HepG2 (cell line): ENCODE measurements around the gene NFRKB. TPM values are rescaled to one million over a fixed set of nuclear protein-coding genes. Genes with fewer than 3 reads are reported as not detected.

Experiments used
- DDIT3 ChIP-seq: sonication (generic); formaldehyde crosslinking; IDR thresholded peaks from 2 replicates; pipeline ENCODE4 v1.4.0; 2020; ENCODE audit warnings: mild to moderate bottlenecking, missing genetic modification reagents
- ETV6 ChIP-seq: sonication (generic); formaldehyde crosslinking; conservative IDR thresholded peaks from 2 replicates; pipeline ENCODE4 v1.4.0; 2020; ENCODE audit warnings: missing genetic modification reagents
- GTF3A ChIP-seq: sonication (generic); formaldehyde crosslinking; conservative IDR thresholded peaks from 2 replicates; pipeline ENCODE4 v1.4.0; 2020; ENCODE audit warnings: mild to moderate bottlenecking, missing genetic modification reagents
- HES4 ChIP-seq: sonication (generic); formaldehyde crosslinking; IDR thresholded peaks from 2 replicates; pipeline ENCODE4 v1.9.0; 2021; ENCODE audit warnings: mild to moderate bottlenecking, missing genetic modification reagents, borderline replicate concordance
- IKZF1 ChIP-seq: fragments of 450-650 bp; IDR thresholded peaks from 2 replicates; pipeline ENCODE4 v1.7.1; 2016
- ISL2 ChIP-seq: sonication (generic); formaldehyde crosslinking; IDR thresholded peaks from 2 replicates; pipeline ENCODE4 v1.5.0; 2020; ENCODE audit warnings: missing genetic modification reagents
- ISX ChIP-seq: sonication (generic); formaldehyde crosslinking; conservative IDR thresholded peaks from 2 replicates; pipeline ENCODE4 v1.5.0; 2020; ENCODE audit warnings: missing genetic modification reagents
- MAFG ChIP-seq: sonication (generic); formaldehyde crosslinking; IDR thresholded peaks from 2 replicates; pipeline ENCODE4 v1.5.1; 2020; ENCODE audit warnings: mild to moderate bottlenecking, missing genetic modification reagents
- NFRKB ChIP-seq: fragments of 450-650 bp; IDR thresholded peaks from 2 replicates; pipeline ENCODE4 v1.6.1; 2017
- PBX3 ChIP-seq: sonication (generic); formaldehyde crosslinking; IDR thresholded peaks from 2 replicates; pipeline ENCODE4 v1.8.1; 2023; ENCODE audit warnings: missing genetic modification reagents, inconsistent platforms, borderline replicate concordance
- RARG ChIP-seq: sonication (generic); formaldehyde crosslinking; IDR thresholded peaks from 2 replicates; pipeline ENCODE4 v1.4.0; 2020; ENCODE audit warnings: low read depth, mild to moderate bottlenecking, missing genetic modification reagents
- REXO4 ChIP-seq: sonication (generic); formaldehyde crosslinking; IDR thresholded peaks from 2 replicates; pipeline ENCODE4 v1.8.0; 2022; ENCODE audit warnings: missing genetic modification reagents, mild to moderate bottlenecking, borderline replicate concordance
- RFX5 ChIP-seq: IDR thresholded peaks from 2 replicates; pipeline ENCODE4 v1.6.1; 2011; ENCODE audit warnings: low read depth, low read length, improper control_type of control experiment
- SCMH1 ChIP-seq: sonication (generic); formaldehyde crosslinking; IDR thresholded peaks from 2 replicates; pipeline ENCODE4 v1.9.0; 2021; ENCODE audit warnings: missing genetic modification reagents, mild to moderate bottlenecking, borderline replicate concordance
- ZBTB10 ChIP-seq: sonication (generic); formaldehyde crosslinking; IDR thresholded peaks from 2 replicates; pipeline ENCODE4 v1.4.0; 2020; ENCODE audit warnings: missing genetic modification reagents, borderline replicate concordance
- ZNF205 ChIP-seq: IDR thresholded peaks from 2 replicates; pipeline ENCODE4 v1.6.1; 2018; ENCODE audit warnings: missing biosample characterization, missing genetic modification reagents
- ZNF383 ChIP-seq: sonication (generic); formaldehyde crosslinking; IDR thresholded peaks from 2 replicates; pipeline ENCODE4 v1.4.0; 2020; ENCODE audit warnings: missing genetic modification reagents, mild to moderate bottlenecking, borderline replicate concordance
- ZNF800 ChIP-seq: sonication (generic); formaldehyde crosslinking; IDR thresholded peaks from 2 replicates; pipeline ENCODE4 v1.4.0; 2020; ENCODE audit warnings: missing genetic modification reagents
- ZSCAN20 ChIP-seq: sonication (generic); formaldehyde crosslinking; IDR thresholded peaks from 2 replicates; pipeline ENCODE4 v1.4.0; 2020; ENCODE audit warnings: missing genetic modification reagents, mild to moderate bottlenecking, borderline replicate concordance
- ZSCAN21 ChIP-seq: sonication (generic); formaldehyde crosslinking; IDR thresholded peaks from 2 replicates; pipeline ENCODE4 v1.8.0; 2022; ENCODE audit warnings: mild to moderate bottlenecking, missing genetic modification reagents, moderate library complexity, borderline replicate concordance
- polyA plus RNA-seq, 8 experiments: library from polyadenylated mRNA; depleted of rRNA in 3 of 8; stranded (reverse) in 7 of 8; unstranded in 1 of 8; fragments of >200 nt; fragmentation: Illumina TruSeq in 4 of 8; extraction: Trizol in 4 of 8; gene quantifications; 2 replicates each; pipeline versions ENCODE4 v1.2.1 to v1.2.3, GENCODE V29; 2011 to 2016; ENCODE audit warnings: low read depth in 4 of 8, missing spikeins in 1 of 8, mixed read lengths in 1 of 8; ENCODE audit not compliant: insufficient read depth in 1 of 8
- total RNA-seq, 5 experiments: library from RNA; depleted of rRNA; stranded (reverse); fragments of >200 nt; fragmentation: Illumina TruSeq; extraction: Trizol; gene quantifications; 2 replicates each; pipeline ENCODE4 v1.2.3, GENCODE V29; 2016; ENCODE audit warnings: low read depth in 1 of 5
- TF ChIP-seq, protein P1 (sequence below): sonication (generic); formaldehyde crosslinking; IDR thresholded peaks from 2 replicates; pipeline ENCODE4 v1.5.0; 2020; ENCODE audit warnings: mild to moderate bottlenecking, low read depth, missing genetic modification reagents, borderline replicate concordance
- TF ChIP-seq, protein P2 (sequence below): sonication (generic); formaldehyde crosslinking; IDR thresholded peaks from 2 replicates; pipeline ENCODE4 v1.4.0; 2020; ENCODE audit warnings: missing genetic modification reagents

Gene NFRKB
- total and polyA plus RNA-seq, 2 of the 13 experiments (the other 11 are each of a cell fraction or from before 2014, with no cell fraction given): 22.9 to 23.7 TPM

GRCh38 chr11:129853518-129854231, 41.7 kb downstream of the NFRKB start (continued):
- TF ChIP-seq GTF3A (CRISPR knock-in tag) (no peak), ZNF800 (CRISPR knock-in tag) (no peak), MAFG (no peak), ZNF205 (0 out of 2 replicates have a peak, but pooled peaks have one; percentile 23), ZSCAN21 (CRISPR knock-in tag) (no peak), ISX (CRISPR knock-in tag) (no peak), ZSCAN20 (no peak), ZBTB10 (no peak), HES4 (CRISPR knock-in tag) (no peak), SCMH1 (CRISPR knock-in tag) (no peak), ETV6 (no peak), ZNF383 (CRISPR knock-in tag) (no peak), NFRKB (no peak), REXO4 (CRISPR knock-in tag) (no peak), DDIT3 (CRISPR knock-in tag) (no peak), ISL2 (CRISPR knock-in tag) (peak; percentile 89), RARG (CRISPR knock-in tag) (no peak), PBX3 (CRISPR knock-in tag) (no peak), RFX5 (no peak), IKZF1 (no peak)
- TF ChIP-seq, protein P1, sequence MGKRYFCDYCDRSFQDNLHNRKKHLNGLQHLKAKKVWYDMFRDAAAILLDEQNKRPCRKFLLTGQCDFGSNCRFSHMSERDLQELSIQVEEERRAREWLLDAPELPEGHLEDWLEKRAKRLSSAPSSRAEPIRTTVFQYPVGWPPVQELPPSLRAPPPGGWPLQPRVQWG (CRISPR knock-in tag): no peak
- TF ChIP-seq, protein P2, sequence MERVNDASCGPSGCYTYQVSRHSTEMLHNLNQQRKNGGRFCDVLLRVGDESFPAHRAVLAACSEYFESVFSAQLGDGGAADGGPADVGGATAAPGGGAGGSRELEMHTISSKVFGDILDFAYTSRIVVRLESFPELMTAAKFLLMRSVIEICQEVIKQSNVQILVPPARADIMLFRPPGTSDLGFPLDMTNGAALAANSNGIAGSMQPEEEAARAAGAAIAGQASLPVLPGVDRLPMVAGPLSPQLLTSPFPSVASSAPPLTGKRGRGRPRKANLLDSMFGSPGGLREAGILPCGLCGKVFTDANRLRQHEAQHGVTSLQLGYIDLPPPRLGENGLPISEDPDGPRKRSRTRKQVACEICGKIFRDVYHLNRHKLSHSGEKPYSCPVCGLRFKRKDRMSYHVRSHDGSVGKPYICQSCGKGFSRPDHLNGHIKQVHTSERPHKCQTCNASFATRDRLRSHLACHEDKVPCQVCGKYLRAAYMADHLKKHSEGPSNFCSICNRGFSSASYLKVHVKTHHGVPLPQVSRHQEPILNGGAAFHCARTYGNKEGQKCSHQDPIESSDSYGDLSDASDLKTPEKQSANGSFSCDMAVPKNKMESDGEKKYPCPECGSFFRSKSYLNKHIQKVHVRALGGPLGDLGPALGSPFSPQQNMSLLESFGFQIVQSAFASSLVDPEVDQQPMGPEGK (CRISPR knock-in tag): peak; percentile 87
